Endothelial cell of hepatic sinusoid (primary cell): Measurements from ENCODE around the gene TMEM54.

ENCODE experiments used
- in situ Hi-C: cut with HindIII; loops from 2 replicates; pipeline ENCODE4 v1.10.0; 2017; ENCODE audit warnings: low sequenced_read_pairs

Gene TMEM54

DNA sequence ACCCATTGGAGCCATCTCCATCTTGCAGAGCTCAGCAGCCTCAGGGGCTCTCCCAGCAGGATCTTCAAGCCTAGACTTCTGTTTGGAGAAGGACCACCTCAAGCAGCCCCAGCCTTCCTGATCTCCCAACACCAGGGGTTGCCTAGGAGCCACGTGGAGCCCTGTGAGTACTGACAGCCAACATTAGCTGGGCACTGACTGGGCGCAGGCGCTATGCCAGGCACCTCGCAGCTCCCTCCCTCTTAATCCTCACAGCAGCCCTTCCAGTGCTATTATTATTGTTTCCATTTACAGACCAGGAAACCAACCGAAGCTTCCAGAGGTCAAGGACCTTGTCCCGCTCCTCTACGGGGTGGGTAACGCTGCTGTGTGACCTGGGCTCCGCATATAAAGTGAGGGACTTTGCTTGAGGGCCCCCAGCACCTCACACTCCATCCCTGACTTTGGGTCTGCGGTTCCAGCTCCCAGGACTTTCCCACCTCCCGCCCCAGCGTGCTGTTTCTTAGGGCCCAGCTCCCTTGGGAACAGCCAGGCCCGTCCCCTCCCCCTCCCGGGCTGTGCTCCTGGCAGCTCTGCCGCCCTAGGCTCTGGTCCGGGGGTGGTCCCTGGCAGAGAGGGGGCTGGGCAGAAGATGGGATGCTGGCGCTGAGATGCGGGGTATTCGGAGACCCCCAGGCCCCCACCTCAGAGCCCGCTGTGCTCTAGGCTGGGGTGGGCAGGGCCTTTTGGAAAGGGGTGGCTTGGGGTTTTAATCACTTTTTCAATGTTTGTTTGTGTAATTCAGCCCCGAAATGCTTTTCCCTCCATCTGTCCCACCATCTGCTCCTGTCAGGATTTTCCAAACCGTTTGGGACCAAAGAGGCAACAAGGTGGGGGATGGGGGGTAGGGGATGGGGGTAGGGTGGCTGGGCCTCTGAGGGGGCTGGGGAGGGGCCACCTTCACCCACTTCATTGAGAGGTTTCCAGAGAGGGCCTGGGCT lies 19.0 kb downstream of the TMEM54 start:
- in situ Hi-C loops, result no loop called here

DNA sequence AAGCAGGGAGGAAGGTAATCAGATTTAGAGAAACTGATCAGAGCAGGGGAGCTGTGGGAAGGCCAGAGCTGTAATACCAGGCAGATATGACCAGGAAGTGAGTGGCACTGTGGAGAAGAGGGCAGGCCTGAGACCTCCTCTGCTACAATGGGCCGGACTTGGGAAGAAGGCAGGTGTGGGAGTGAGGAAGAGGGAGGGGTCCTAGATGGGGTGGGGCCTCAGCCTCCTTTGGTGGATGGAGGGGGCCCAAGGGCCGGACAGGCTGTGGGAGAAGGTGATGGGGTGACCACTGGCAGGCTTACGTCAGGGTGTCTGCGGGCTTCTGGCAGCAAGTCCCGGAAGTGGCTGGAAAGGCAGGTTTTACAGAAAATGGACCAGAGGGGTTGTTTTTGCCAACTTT lies 19.9 kb downstream of the TMEM54 start:
- in situ Hi-C loops, result no loop called here

DNA sequence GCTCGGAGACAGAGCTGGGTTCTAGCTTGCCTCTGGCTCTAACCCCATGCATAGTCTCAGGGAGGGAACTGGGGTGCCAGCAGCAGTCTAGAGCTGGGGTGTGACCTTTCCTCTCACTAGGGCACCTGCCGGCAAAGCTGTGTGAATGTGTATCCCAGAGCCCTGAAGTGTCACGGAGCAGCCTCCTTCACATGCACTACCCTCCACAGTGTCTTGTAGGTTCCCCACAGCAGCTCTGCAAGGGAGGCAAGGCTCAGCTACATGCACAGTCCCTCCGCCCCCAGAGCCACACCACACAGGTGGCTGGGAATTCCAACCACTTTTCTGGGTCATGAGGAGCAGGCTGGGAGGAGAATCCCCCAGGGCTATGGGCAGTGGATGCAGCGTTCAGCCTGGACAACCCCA lies 22.6 kb downstream of the TMEM54 start:
- in situ Hi-C loops, result loop anchor here (5.0 kb wide), 1 partner anchor 39 kb away; no protein-coding TSS in a partner anchor

DNA sequence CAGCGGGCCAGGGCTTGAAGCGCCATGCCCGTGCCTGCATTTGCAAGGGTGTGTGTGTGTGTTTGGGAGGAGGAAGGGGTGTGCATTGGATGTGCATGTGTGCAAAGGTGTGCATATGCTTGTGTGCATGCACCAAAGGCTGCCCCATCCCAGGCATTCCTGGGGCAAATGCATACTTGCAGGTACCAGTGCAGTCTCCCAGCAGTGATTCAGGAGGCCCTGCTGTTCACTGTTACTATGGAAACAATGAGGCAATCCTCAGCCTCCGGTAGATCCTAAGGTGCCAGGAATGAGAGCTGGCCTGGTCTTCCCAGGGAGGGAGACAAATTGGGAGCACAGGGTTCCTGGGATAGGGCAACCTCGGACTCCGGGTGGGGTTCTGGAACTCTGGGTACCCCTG lies 23.0 kb downstream of the TMEM54 start:
- in situ Hi-C loops, result loop anchor here (5.0 kb wide), 1 partner anchor 39 kb away; no protein-coding TSS in a partner anchor

DNA sequence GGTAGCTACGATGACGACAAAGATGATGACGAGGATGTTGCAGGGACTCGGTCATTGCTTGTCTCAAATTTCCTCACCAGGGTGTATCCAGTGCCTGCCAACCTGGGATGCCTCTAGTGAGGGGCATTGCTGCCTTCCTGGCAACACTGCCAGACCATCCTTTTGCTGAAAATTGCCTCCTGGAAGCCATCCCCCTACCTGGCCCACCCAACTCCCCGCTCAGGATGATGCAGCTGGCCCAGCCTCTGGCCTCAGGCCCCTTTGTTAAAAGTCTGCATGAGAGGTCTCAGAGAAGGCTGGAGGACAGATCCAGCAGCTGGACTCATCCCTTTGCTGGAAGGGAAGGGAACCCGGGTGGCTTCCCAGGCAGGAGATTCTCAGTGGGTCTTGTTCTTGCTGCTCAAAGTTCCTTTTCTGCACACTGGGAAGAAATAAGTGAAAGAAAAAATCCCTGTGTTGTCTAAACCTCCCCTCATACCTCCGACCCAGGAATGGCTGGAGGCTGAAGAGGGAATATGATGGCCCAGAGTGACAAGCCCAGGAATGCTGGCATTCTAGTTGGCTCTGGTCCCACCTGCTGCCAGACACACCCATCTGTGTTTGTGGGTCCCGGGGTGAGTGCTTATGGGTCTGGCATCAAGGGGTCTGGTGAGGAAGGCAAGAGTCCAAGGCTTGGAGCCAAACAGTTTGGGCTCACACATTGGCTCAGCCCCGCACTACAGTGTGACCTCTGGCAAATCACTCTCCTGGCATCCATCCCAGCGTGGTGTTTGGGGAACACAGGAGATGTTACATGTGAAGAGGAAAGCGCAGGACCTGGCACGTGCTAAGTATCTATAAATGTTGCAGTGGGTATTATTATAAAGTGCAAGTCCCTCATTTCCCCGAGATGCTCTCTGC lies 23.7 kb downstream of the TMEM54 start:
- in situ Hi-C loops, result loop anchor here (5.0 kb wide), 1 partner anchor 40 kb away; no protein-coding TSS in a partner anchor

DNA sequence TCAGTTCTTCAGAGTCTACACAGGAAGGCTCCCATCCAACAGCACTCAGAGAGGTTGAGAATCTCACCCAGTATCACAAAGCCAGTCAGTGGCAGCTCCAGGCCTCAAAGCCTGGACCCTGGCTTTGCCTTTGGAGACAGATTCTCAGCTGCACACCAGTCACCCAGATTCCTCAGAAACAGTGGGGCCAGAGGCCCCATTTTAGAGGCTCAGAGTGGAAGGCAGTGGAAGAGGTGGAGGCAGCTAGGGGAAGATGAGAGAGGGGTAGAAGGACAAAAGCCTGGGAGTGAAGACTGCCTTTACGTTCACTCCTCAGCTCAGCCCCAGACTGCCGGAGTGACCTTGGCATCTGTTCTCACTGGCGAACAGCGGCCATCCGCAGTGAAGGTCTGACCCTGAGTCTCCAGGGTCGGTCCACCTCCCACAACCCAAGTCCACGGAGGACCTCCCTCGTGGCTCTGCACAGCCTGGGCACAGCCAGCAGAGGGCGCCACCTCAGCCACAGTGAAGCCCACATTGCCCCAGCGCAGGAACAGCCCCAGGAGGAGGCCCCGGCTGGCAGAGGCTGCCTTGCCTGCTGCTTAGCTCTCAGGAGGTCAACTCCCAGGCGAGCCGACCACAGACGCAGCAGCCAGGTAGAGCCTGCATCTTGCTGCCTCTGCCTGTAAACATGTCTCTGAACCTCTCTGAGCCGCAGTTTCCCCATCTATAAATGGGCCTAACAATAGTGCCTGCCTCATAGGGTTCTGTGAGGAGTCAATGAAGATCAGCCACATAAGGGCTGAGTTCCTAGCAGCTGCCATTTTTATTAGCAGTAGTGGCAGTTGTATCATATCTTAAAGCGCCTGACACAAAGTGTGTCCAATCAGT lies 24.6 kb downstream of the TMEM54 start:
- in situ Hi-C loops, result loop anchor here (5.0 kb wide), 1 partner anchor 41 kb away; no protein-coding TSS in a partner anchor

DNA sequence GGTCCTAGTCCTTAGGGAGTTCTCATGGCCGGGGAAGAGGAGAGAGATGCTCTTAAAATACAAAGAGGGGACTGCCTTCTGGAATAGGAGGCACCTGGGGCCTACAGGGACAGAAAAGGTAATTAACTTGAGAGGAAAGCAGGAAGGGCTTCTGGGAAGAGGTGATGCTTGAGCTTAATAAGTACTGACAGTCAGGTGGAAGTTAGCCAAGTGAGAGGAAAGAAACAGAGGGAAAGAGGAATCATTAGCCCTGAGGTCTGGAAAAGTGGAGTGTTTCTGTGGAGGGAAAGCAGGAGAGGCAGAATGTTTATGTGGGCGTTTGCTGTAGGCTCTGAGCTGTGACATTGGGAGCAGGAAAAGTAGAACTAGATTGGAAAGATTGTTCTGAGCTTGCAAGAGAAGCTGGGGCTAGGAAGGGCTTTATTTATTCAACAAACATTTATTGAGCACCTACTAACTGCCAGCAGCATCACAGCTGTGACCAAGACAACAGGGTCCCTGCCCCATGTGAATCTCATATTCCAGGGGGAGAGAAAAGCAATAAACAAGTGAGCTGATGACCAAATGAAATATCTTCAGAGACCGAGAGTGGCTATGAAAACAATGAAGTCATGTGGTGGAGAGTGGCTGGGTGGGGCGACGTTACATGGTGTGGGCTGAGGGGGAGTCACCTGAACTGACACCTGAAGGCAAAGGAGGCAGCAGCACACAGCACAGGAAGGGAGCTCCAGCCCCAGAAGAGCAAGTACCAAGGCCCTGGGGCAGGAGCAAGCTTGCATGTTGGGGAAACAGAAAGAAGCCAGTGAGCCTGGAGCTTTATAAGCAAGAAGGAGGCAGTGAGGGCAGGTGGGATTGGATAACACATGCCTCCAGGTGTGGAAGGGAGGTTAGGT lies 26.1 kb downstream of the TMEM54 start:
- in situ Hi-C loops, result loop anchor here (5.0 kb wide), 1 partner anchor 42 kb away; no protein-coding TSS in a partner anchor

DNA sequence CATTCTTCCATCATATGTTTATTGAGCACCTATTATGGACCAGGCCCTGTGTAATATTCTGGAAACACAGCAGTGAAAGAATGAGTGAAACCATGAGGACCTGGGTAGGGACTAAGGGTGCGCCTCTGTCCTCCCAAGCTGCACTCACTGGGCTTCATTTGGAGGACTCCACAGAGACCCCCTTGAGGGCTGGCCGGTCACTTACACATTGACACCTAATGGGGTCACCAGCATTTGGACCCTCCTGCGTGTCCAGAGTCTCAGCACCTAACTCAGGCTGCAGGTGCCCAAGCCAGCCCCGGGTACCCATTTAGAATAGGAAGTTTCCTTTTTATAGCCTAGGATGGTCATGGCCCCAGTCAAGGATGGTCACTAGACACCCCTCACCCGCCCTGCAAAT lies 27.7 kb downstream of the TMEM54 start:
- in situ Hi-C loops, result no loop called here

DNA sequence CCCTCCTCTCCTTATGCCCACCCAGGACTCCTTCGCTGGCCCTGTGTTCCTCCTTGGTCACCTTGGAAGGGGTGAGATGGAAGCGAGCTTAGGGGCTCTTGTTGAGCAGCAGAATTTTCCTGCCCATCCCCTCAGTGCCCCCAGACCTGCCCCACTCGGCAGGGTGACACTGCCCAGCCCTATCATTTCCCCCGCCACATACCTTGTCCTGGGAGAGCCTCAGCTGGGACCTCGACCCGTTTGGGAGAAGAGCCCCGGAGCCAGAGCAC lies 29.1 kb downstream of the TMEM54 start:
- in situ Hi-C loops, result no loop called here

DNA sequence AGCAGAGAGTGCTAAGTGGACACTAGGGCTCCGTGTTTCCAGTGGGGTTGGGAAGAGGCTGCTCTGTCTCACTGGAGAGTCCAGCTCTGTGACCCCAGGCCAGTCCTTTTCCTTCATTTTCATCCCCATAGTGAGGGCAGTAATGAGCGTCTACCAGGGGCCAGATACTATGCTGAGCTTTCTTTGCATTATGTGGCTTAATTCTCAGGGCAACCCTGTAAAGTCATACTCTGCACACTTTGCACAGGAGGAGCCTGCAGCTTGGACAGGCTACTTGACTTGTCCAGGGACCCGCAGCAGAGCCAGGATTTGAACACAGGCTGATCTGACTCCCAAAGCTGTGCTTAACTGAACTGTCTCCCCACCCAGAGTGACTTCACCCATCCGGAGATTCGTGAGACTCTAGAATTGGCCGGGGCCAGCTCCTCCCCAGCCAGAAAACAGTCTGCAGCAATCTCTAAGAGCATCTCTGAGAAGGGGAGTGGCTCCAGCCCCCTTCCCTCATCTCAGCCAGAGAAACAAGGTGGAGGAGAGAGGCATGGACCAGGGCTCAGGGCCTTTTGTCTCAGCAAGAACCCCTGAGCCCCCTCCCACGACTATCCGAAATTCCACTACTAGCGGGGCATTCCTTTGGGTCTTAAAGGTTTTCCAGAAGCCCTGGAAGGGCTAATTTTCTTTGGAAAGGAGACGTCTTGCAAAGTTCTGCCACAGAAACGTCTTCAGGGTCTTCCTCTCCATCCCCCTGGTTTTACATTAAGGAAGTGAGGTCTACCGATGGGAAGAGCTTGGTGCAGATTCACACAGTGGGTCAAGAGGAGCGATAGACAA lies 29.6 kb downstream of the TMEM54 start:
- in situ Hi-C loops, result no loop called here

DNA sequence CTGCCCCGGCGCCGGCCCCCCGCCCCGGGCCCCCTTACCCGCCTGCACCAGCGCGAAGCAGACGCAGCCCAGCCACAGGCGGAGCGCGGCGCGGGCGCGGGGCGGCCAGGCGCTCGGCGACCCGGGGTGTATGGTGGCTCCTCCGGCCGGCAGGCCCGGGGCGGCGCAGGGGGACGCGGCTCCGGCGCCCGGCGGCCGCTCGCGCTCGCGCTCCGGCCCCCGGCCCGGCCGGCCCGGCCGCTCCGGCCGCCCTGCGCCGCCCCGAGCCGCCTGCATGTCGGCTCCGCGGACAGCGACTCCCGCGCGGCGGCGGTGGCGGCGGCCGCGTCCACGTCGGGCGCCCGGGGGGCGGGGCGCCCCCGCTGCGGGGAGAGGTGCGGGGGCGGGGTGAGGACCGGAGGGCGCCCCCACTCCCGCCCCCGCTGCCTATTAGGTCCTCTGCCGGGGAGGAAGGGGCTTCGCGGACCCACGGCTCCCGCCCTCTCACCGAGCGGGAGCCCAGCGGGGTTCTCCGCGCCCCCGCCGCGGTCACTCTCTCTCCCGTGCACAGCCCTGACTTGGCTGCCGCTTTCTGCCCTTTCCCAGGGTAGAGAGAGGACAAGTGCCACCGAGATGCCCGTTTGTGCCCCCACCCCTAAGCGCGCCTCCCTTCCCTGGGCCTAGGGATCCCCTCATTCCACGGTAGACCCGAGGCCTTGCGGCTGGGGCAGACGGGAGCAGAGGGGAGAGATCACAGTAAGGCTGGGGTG lies 30.4 kb downstream of the TMEM54 start, which contains the start of gene FNDC5:
Gene FNDC5, minus strand, starts transcription at position 298 of the 749 bp plus-strand sequence.
- in situ Hi-C loops, result no loop called here

DNA sequence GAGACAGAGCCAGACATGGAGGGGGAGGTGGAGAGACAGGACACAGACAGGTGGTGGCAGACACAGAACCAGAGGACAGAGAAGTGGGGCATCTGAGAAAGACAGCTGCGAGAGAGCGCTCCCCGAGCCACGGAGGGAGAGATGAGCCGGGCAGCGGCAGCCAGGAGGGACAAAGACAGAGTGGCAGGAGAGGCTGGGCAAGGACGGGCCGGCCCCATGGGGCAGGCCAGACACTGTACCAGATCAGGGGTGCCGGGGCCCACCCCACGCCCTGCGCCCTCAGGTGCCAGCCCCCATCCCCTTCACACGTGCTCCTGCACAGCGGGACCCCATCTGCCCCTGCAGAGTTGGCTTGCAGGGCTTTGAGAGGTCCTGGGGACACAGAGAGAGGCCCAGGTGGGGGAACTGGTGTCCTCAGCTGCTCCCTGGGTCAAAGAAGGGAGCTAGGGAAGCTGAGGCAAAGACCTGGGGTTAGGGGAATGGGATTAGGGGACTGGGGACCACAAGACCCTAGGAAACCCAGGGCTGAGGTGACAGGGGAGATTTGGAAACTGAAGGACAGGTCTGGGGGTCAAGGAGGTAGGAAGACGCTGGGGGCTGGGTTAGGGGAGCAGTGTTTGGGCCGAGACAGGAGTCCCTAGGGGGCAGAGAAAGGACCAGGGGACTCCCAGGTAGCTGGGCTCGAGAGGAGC lies 31.1 kb downstream of the TMEM54 start:
- in situ Hi-C loops, result no loop called here

DNA sequence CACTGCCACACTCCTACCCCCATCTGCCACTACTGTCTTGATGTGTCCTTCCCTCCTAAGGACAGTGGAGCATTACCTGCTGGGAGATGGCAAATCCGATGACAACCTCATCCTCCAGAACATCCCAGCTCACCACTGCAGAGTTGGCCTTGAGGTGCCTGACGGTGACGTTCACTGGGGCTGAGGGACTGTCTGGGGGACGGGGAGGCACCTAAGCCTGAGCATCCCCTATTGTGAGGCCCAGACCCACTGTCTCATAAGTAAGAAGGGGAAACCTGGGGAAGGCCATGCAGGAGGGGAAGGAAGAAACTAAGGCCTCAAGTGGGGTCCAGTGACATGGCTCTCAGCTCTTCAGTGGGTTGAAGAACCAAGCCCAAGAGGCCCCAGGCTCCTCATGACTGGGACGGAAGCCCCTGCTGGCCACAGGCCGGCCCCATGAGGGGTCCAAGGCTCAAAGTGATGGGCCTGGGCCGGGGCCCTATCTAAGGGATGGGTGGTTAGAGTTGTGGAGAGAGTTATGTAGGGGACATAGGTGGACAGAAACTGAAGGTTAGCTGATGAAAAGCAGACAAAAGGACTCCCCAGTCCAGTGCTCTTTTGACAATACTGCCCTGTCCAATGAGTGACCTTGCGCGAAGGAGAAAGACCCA lies 32.3 kb downstream of the TMEM54 start:
- in situ Hi-C loops, result no loop called here

DNA sequence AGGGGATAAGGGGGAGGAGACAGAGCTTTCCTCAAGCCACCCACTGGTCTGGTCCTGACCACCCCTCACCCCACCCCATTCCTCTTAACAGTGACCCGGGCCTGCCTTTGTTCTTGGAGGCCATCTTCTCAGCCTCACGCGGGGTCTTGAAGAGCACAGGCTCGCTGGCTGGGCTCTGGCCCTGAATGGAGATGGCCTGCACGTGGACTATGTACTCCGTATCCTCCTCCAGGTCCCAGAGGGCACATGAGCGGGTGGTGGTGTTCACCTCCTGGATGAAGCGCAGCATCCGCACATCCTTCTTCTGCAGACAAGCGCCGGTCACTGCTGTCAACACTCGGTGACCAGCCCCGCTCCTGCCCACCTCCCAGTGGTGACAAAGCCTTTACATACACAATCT lies 33.1 kb downstream of the TMEM54 start:
- in situ Hi-C loops, result no loop called here

DNA sequence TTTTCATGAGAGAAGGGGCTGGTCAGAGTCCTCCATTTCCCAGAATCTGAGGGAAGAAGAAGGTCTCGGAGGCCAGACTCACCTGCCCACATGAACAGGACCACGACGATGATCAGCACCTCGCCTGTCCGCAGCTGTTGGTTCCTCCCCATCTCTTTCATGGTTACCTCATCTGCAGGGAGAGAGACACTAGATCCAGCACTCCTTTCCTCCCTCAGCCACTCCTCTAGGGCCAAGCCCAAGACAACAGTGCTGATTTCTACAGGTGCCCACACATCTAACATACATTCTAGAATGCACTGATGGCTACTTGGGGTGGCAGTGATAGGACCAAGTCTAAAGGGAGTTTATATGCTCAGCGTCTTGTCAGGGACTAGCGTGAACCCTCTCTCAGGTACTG lies 33.5 kb downstream of the TMEM54 start:
- in situ Hi-C loops, result no loop called here

DNA sequence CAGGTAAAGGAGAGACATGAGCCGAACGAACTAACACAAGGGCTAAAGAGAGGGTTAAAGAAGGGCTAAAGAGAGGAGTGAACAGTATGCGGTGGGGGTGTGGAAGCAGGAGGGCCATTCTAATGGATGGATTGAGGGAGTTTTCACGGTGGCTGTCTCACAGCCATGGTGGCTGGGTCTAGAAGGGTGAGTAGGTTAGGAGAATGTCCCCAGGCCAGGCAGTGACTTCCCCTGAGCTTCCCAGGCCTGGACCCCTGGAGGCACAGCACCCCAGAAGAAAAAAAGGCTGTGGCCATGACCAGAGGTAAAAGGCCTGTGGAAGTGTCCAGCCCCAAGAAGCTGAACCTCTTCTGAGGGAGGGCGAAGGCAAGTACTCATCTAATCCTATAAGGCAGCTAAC lies 34.0 kb downstream of the TMEM54 start:
- in situ Hi-C loops, result no loop called here
